Measurements from ENCODE around the gene HTT-AS.
"Not testable (repeated sequence)": the region's sequence is repeated elsewhere in the genome, so short reads cannot be mapped to it uniquely, and the experiment has no call there.

The HTT-AS gene

DNA sequence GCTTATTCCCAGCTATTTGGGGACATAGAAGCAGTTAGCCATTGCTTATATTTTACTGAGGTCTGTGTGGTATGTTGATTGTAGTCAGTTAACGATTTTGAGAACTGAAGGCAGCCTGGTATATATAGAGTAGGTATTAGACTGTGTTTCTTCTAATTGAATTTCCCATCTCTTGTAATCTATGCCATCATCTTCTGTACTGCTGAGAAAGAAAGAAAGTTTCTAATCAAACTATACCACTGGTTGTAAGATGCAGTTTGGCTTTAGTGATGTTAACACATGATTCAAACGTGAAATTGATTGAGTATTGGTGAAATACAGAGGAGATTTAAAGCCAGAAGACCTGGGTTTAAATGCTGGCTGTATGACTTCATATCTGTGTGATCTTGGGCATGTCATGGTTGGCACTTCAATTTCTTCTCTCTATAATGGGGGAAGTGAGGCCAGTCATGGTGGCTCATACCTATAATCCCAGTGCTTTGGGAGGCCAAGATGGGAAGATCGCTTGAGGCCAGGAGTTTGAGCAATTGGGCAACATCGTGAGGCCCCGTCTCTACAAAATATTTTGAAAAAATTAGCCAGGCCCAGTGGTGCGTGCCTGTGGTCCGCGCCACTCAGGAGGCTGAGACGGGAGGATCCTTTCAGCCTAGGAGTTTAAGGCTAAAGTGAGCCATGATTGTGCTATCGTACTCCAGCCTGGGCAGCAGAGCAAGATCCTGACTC lies 11.8 kb upstream of the HTT-AS start:
- no peak for DNase-seq

GRCh38 chr4:3083732-3084131 lies 9.4 kb upstream of the HTT-AS start:
- DNase-seq: no peak

DNA sequence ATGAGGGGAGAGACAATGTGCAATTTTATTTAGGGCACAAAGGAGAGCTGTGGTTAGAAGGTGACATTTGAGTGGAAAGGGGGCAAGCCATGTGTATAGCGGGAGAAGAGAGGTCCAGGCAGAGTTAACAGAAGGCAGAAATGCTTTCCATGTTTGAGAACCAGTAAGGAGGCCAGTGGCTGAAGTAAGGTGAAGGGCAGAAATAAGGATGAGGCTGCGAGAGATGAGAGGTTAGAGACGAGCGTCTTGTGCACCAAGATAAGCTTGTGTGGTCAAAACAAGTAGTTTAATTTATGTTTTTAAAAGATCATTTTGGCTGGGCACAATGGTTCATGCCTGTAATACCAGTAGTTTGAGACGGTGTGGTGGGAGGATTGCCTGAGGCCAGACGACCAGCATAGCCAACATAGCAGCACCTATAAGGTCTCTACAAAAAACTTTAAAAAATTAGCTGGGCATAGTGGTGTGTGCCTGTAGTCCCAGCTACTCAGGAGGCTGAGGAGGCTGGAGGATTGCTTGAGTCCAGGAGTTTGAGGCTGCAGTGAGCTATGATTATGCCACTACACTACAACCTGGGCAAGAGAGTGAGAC lies 8.7 kb upstream of the HTT-AS start:
- DNase-seq: no peak

DNA sequence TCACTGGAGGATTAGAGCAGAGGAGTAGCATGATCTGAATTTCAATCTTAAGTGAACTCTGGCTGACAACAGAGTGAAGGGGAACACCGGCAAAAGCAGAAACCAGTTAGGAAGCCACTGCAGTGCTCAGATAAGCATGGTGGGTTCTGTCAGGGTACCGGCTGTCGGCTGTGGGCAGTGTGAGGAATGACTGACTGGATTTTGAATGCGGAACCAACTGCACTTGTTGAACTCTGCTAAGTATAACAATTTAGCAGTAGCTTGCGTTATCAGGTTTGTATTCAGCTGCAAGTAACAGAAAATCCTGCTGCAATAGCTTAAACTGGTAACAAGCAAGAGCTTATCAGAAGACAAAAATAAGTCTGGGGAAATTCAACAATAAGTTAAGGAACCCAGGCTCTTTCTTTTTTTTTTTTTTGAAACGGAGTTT lies 5.4 kb upstream of the HTT-AS start:
- DNase-seq: no peak

- peak in 1 of 2 experiments; percentile 28 for DNase-seq
Measured at GRCh38 chr4:3077796-3078195, 3.5 kb upstream of the HTT-AS start.

GRCh38 chr4:3075652-3075981 lies 1.3 kb upstream of the HTT-AS start:
- DNase-seq: no peak

DNA sequence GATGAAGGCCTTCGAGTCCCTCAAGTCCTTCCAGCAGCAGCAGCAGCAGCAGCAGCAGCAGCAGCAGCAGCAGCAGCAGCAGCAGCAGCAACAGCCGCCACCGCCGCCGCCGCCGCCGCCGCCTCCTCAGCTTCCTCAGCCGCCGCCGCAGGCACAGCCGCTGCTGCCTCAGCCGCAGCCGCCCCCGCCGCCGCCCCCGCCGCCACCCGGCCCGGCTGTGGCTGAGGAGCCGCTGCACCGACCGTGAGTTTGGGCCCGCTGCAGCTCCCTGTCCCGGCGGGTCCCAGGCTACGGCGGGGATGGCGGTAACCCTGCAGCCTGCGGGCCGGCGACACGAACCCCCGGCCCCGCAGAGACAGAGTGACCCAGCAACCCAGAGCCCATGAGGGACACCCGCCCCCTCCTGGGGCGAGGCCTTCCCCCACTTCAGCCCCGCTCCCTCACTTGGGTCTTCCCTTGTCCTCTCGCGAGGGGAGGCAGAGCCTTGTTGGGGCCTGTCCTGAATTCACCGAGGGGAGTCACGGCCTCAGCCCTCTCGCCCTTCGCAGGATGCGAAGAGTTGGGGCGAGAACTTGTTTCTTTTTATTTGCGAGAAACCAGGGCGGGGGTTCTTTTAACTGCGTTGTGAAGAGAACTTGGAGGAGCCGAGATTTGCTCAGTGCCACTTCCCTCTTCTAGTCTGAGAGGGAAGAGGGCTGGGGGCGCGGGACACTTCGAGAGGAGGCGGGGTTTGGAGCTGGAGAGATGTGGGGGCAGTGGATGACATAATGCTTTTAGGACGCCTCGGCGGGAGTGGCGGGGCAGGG lies 711 bp upstream of the HTT-AS start:
- peak; percentile 59 to 66 for DNase-seq

GRCh38 chr4:3073158-3074077 lies 920 bp downstream of the HTT-AS start:
- peak in 1 of 2 experiments; percentile 7 for DNase-seq

- no peak for DNase-seq
Measured at GRCh38 chr4:3071811-3072210, 2.5 kb downstream of the HTT-AS start.

DNA sequence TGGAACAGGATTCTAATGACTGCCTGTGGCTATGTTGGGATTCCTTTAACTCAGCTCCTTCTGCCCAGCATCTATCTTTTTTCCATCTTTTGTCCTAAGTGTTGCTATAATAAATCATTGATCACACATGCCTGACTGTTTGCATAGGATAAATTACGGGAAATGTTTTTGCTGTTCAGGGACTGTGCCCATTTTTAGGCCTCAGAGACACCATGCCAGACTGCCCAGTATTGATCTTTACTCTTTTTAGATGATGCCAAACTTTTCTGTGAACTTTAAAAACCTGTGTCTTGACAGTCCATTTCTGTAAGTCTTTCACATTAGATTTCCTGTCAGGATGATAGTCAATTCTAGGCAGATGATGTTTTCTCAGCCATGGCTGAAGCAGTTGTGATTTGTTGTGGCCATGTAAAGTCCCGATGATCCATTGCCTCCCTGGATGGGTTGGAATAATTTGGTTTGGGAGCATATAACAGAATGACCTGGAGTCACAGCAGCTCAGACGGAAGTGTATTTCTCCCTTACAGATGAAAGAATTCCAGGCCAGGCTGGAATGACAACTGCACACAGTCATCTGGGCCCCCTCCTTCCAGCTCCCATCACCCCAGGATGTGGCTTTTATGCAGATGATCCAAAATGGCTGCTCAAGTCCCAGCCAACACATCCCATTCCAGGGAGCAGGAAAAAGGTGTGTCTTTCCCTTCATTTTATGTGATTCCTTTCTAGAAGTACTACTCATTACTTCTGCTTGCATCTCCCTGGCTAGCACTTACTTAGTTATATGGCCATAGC lies 3.4 kb downstream of the HTT-AS start:
- no peak for DNase-seq

DNA sequence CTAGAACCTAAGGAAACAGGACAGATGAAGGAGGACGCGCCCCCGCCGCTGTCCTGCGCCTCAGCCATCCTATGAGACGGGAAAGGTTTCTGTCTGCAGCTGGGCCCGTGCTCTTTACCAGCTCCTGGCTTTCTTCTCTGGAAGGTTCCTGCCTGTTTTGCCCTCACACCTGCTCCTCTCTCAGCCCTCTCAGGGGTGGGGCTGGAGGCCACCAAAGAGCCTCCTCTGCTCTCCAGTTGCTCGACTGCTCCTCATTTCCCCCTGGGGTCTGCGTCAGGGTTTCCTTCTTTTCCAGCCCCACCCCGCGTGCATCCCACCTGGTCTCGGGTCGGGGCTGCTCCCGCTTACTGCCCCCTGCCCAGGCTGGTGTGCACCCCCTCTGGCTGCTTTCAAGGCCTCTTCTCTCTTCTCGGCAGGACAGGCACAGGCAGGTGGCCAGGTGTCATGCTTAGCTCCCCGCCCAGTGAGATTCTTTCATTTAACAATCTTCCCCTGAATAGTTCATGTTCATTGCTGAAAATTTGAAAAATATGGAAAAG lies 4.6 kb downstream of the HTT-AS start:
- no peak for DNase-seq

GRCh38 chr4:3067473-3068001 lies 6.8 kb downstream of the HTT-AS start:
- DNase-seq: no peak

DNA sequence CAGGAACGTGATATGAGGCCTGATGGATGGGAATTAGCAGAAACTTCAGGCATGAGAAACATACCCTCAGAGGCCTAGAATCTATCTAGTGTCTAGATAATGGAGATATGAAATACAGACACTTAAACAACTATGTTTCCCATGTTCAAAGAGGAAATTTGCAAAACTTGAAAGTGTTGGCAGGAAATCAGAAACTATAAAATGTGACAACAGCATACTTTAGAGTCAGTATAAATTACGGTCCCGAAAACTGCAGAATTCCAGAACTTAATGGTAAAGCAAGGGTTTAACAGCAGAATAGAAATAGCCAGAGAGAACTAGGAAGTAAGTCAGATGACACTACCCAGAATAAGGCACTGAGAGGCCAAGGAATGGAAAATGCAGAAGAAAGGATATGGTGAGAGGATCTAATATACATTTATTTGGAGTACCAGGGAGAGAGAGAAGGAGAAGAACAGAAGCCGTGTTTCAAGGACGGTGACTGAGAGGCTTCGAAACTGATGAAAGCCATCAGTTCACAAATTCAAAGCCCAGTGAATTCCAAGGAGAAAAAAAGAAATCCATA lies 7.4 kb downstream of the HTT-AS start:
- DNase-seq: no peak

DNA sequence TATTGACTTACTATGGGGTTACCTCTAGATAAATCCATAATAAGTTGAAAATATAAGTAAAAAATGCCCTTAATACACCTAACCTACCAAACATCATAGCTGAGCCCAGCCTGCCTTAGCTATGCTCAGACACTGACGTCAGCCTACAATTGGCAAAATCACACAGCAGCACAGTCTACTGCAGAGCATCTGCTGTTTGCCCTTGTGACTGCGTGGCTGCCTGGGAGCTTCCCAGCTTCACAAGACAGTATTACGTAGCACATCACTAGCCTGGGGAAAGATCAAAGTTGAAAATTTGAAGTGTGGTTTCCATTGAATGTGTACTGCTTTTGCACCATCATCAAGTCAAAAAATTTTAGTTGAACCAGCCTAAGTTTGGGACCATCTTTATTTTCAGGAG lies 8.8 kb downstream of the HTT-AS start:
- DNase-seq: no peak

- no peak for DNase-seq
Measured at GRCh38 chr4:3062471-3062870, 11.9 kb downstream of the HTT-AS start.

GRCh38 chr4:3060946-3061345 lies 13.4 kb downstream of the HTT-AS start:
- DNase-seq: no peak

GRCh38 chr4:3059943-3060342 lies 14.4 kb downstream of the HTT-AS start:
- DNase-seq: no peak

DNA sequence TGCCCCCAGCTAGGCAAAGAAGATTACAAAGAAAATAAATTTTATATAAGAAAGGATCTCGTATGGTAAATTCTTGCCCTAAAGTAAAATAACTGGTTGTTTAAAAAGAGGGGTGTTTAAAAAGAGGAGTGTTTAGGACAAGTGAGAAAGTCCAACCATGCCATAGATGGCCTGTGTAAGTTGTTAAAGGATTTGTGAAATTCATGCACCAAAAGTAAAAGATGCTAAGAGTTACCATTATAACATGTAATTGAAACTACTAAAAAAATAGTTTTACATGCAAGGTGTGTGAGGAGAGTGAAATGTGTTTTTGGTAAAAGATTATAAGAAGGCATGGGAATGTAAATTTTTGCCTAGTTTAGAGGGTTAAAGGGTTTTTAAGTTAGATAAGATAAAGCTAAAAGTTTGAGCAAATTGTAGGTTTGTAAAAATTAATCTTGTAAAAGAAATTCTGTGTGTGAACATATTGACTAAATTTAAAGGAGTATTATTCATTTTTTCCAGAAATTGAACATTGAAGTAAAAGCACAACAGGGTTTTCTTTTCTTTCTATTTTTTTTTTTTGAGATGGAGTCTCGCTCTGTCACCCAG lies 20.1 kb downstream of the HTT-AS start:
- DNase-seq: no peak

DNA sequence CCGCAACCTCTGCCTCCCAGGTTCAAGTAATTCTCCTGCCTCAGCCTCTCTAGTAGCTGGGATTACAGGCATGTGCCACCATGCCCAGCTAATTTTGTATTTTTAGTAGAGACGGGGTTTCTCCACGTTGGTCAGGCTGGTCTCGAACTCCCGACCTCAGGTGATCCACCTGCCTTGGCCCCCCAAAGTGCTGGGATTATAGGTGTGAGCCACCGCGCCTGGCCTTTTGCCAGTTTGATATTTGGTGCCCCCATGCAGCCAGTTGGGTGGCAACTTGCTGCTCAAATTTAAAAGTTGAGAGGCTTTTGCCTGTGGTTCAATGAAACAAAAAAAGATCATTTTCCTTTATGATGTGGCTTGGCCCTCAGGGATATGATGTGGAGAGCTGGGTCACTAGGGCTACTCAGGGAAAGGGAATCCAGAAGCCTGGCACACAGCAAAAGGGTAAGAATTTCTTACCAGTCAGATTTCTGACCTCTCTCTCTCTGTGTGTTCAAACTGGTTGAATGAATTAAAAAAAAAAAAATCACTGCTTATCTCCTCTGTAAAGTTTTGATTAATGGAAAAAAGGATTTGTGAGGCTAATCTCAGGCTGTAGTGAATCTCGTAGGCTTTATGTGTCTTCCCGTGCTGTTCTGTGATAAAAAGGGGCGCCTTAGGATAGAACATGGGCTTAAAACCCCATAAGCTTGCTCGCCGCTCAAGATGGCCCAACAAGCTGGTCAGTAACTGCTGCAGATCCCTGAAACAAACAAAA lies 23.0 kb downstream of the HTT-AS start:
- not testable (repeated sequence) for DNase-seq

Measured in activated CD4-positive, alpha-beta T cell treated with anti-CD3 and anti-CD28 coated beads, Interleukin-2, amount 50 U/mL, for 48 hours (primary cell).